SU-DHL-6 (cell line): ENCODE data around the gene MOB3B.

Experiments used
- H2AFZ ChIP-seq: fragments of 200-600 bp; sonication (generic); 2 replicates; pipeline ENCODE4 v1.6.1; 2014; ENCODE audit warnings: low read depth, mild to moderate bottlenecking, moderate library complexity, mixed read lengths, antibody characterized with exemption, low read length; ENCODE audit not compliant: severe bottlenecking
- H3F3A ChIP-seq: fragments of 200-600 bp; shearing (Covaris generic); 2 replicates; pipeline ENCODE4 v1.6.0; 2016; ENCODE audit warnings: antibody characterized with exemption, mild to moderate bottlenecking; ENCODE audit not compliant: insufficient read depth
- H3K27ac ChIP-seq: fragments of 200-600 bp; sonication (generic); 2 replicates; pipeline ENCODE4 v1.5.1; 2016; ENCODE audit warnings: low read depth, mild to moderate bottlenecking, low read length, moderate library complexity, mixed read lengths
- H3K27me3 ChIP-seq: fragments of 200-600 bp; sonication (generic), shearing (Covaris generic); 2 replicates; pipeline ENCODE4 v1.6.0; 2014; ENCODE audit warnings: mild to moderate bottlenecking, low read length
- H3K36me3 ChIP-seq: fragments of 200-600 bp; sonication (generic); 2 replicates; pipeline ENCODE4 v1.6.1; 2014; ENCODE audit warnings: mild to moderate bottlenecking, low read length, mixed read lengths
- H3K4me2 ChIP-seq: fragments of 300-600, 200-600 bp; shearing (Covaris generic), sonication (generic); 2 replicates; pipeline ENCODE4 v1.6.0; 2014; ENCODE audit warnings: low read length, low read depth, mild to moderate bottlenecking; ENCODE audit not compliant: poor library complexity, severe bottlenecking
- H3K4me3 ChIP-seq: fragments of 200-600 bp; sonication (generic); 2 replicates; pipeline ENCODE4 v1.5.1; 2014; ENCODE audit warnings: antibody characterized with exemption, low read length, mild to moderate bottlenecking, mixed read lengths; ENCODE audit not compliant: insufficient read depth, poor library complexity, severe bottlenecking
- H3K79me2 ChIP-seq: fragments of 200-600 bp; sonication (generic); 2 replicates; pipeline ENCODE4 v1.6.1; 2014; ENCODE audit warnings: mild to moderate bottlenecking, low read length, moderate library complexity; ENCODE audit not compliant: insufficient read depth
- H3K9ac ChIP-seq: fragments of 200-600 bp; sonication (generic); 2 replicates; pipeline ENCODE4 v1.7.0; 2014; ENCODE audit warnings: mild to moderate bottlenecking, low read length
- H3K9me2 ChIP-seq: fragments of 200-600 bp; sonication (generic); replicated peaks from 2 replicates; pipeline ENCODE4 v1.6.1; 2014; ENCODE audit warnings: low read length; ENCODE audit not compliant: insufficient read depth
- H3K9me3 ChIP-seq: fragments of 200-600 bp; sonication (generic); 2 replicates; pipeline ENCODE4 v1.6.1; 2014; ENCODE audit warnings: low read length, mixed read lengths; ENCODE audit not compliant: insufficient read depth
- H4K20me1 ChIP-seq: fragments of 200-600 bp; sonication (generic); 2 replicates; pipeline ENCODE4 v1.6.1; 2014; ENCODE audit warnings: low read depth, mild to moderate bottlenecking, antibody characterized with exemption, low read length, moderate library complexity, mixed read lengths
- EZH2phosphoT487 ChIP-seq: fragments of 200-600 bp; sonication (generic), shearing (Covaris generic); conservative IDR thresholded peaks from 2 replicates; pipeline ENCODE4 v1.6.1; 2018; ENCODE audit warnings: mild to moderate bottlenecking, antibody characterized with exemption, low read length, moderate library complexity, mixed read lengths
- TF ChIP-seq, protein P1 (sequence below): fragments of 200-600 bp; sonication (generic); IDR thresholded peaks from one replicate; pipeline ENCODE4 v1.5.1; 2017; ENCODE audit warnings: antibody characterized with exemption, mild to moderate bottlenecking, low read length, moderate library complexity; ENCODE audit not compliant: insufficient read depth, poor library complexity, severe bottlenecking

The MOB3B gene

DNA sequence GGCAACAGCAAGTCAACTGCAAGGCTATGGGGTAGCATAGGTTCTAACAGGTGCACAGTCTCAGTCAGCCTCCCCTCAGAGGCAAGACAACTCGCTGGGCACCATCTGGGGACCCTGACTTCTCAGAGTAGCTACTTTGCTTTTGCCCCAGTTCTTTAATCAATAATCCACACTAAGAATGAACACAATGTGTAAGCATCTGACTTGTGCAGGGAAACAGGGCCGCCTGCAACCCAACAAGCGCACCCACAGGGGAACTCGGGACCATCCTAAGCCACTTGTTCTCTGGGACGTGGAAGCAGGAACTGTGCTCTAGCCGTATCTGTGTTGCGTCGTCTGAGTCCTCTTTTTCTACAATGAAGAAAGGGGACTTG is 1.9 kb downstream of the MOB3B start:
- TF ChIP-seq, protein P1, sequence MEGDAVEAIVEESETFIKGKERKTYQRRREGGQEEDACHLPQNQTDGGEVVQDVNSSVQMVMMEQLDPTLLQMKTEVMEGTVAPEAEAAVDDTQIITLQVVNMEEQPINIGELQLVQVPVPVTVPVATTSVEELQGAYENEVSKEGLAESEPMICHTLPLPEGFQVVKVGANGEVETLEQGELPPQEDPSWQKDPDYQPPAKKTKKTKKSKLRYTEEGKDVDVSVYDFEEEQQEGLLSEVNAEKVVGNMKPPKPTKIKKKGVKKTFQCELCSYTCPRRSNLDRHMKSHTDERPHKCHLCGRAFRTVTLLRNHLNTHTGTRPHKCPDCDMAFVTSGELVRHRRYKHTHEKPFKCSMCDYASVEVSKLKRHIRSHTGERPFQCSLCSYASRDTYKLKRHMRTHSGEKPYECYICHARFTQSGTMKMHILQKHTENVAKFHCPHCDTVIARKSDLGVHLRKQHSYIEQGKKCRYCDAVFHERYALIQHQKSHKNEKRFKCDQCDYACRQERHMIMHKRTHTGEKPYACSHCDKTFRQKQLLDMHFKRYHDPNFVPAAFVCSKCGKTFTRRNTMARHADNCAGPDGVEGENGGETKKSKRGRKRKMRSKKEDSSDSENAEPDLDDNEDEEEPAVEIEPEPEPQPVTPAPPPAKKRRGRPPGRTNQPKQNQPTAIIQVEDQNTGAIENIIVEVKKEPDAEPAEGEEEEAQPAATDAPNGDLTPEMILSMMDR: no peak
- TF ChIP-seq EZH2phosphoT487: no peak
- Histone ChIP-seq H3K27me3 (no peaks in the 10 kb centered on the region), H3K4me2 (no peak overlapping the region), H3K79me2 (no peaks in the 10 kb centered on the region), H3K27ac (no peak overlapping the region), H3K9ac (no peak overlapping the region), H3K9me3 (no peaks in the 10 kb centered on the region), H3F3A (no peaks in the 10 kb centered on the region), H4K20me1 (no peaks in the 10 kb centered on the region), H3K4me3 (no peak overlapping the region), H2AFZ (no peak overlapping the region), H3K36me3 (no peaks in the 10 kb centered on the region), H3K9me2 (no peaks in the 10 kb centered on the region)

- Histone ChIP-seq H3K4me3 (no peak within 1 kb of the TSS), H3K9me3 (no peaks in the 10 kb centered on the region), H2AFZ (no peak within 1 kb of the TSS), H3K79me2 (no peaks in the 10 kb centered on the region), H3K9ac (no peak within 1 kb of the TSS), H3K4me2 (no peak within 1 kb of the TSS), H4K20me1 (no peaks in the 10 kb centered on the region), H3K9me2 (no peaks in the 10 kb centered on the region), H3K27ac (no peak within 1 kb of the TSS), H3K27me3 (no peaks in the 10 kb centered on the region), H3K36me3 (no peaks in the 10 kb centered on the region), H3F3A (no peaks in the 10 kb centered on the region)
- TF ChIP-seq, protein P1: no peak
- TF ChIP-seq EZH2phosphoT487: no peak
Observed at GRCh38 chr9:27524236-27524635, 5.4 kb downstream of the MOB3B start, which contains the start of gene IFNK. Gene IFNK (plus strand): TSS chr9:27524290. CDS start chr9:27524337, 47 bp downstream.

- Histone ChIP-seq H3K9me2 (no peaks in the 10 kb centered on the region), H3F3A (no peaks in the 10 kb centered on the region), H3K27me3 (no peaks in the 10 kb centered on the region), H3K79me2 (no peaks in the 10 kb centered on the region), H3K9me3 (no peaks in the 10 kb centered on the region), H3K4me3 (no peak overlapping the region), H3K9ac (no peak overlapping the region), H3K4me2 (no peak overlapping the region), H2AFZ (no peak overlapping the region), H4K20me1 (no peaks in the 10 kb centered on the region), H3K27ac (no peak overlapping the region), H3K36me3 (no peaks in the 10 kb centered on the region)
- TF ChIP-seq EZH2phosphoT487: no peak
- TF ChIP-seq, protein P1: no peak
Observed at GRCh38 chr9:27523141-27523540, 6.5 kb downstream of the MOB3B start.
